Tibial artery (tissue), 4 donors: ENCODE data around the gene DCAF4L1.

Experiments
- DNase-seq, 2 donors: peaks; one replicate each; pipeline ENCODE4 v3.0.0-alpha.2; 2019
- H3K27ac ChIP-seq, 2 donors: fragments of 200-600 bp; sonication (generic) in 1 of 2; 1 replicate in 1 of 2; 2 replicates in 1 of 2; pipeline ENCODE4 v1.5.1; 2018 to 2019; ENCODE audit warnings: mild to moderate bottlenecking in 1 of 2
- H3K27me3 ChIP-seq, 2 donors: fragments of 200-600 bp; sonication (generic) in 1 of 2; one replicate each; pipeline versions ENCODE4 v1.5.1 to v1.6.0; 2016 to 2019
- H3K36me3 ChIP-seq, 3 donors: fragments of 200-600 bp; sonication (generic) in 2 of 3; one replicate each; pipeline ENCODE4 v1.5.1; 2016 to 2019; ENCODE audit warnings: mild to moderate bottlenecking in 2 of 3
- H3K4me1 ChIP-seq, 4 donors: fragments of 200-600 bp; sonication (generic) in 2 of 4; 1 replicate in 3 of 4; 2 replicates in 1 of 4; pipeline ENCODE4 v1.5.1; 2016 to 2019
- H3K4me3 ChIP-seq, 2 donors: fragments of 200-600 bp; sonication (generic) in 1 of 2; 1 replicate in 1 of 2; 2 replicates in 1 of 2; pipeline ENCODE4 v1.5.1; 2018 to 2019; ENCODE audit warnings: mild to moderate bottlenecking in 2 of 2
- H3K9me3 ChIP-seq, 3 donors: fragments of 200-600 bp; sonication (generic) in 1 of 3; one replicate each; pipeline ENCODE4 v1.5.1; 2016 to 2019
- intact Hi-C: fragments of 100-400 bp; cut with DNase I; formaldehyde crosslinking; loops from one replicate; pipeline ENCODE4 v1.15.0; 2023; ENCODE audit warnings: low total_unique reads
- TF ChIP-seq, protein P1 (sequence below), 2 experiments: fragments of 200-600 bp in 1 of 2; fragments of 450-650 bp in 1 of 2; IDR thresholded peaks; one replicate each; pipeline ENCODE4 v1.5.1; 2017 to 2019; ENCODE audit warnings: antibody characterized with exemption in 2 of 2, mild to moderate bottlenecking in 1 of 2, moderate library complexity in 1 of 2

Gene DCAF4L1

DNA sequence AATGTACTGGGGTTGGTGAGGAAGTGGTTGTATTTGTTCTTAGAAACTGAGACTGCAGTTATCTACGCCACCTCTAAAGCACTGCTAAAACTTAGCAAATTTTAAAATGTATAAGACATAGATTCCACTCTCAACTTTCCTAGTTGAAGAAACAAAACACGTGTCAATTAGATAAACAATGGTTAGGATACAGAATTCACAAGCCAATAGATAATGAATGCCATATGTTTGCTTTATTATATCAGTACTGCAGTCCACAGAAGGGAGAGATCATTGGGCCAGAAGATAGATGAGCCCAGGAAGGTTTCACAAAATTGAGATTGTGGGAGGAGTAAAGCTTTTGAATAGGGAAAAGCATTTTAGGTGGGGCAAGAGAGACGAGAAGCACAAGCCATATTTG lies 32.0 kb upstream of the DCAF4L1 start:
- Histone ChIP-seq H3K9me3 (no peaks in the 10 kb centered on the region), H3K4me1 (no peaks in the 10 kb centered on the region), H3K36me3 (peaks cover 24 to 59% (median 46%) of the 10 kb centered on the region in 3 donors), H3K27ac (no peak overlapping the region), H3K4me3 (no peak overlapping the region), H3K27me3 (no peaks in the 10 kb centered on the region)
- TF ChIP-seq, protein P1, sequence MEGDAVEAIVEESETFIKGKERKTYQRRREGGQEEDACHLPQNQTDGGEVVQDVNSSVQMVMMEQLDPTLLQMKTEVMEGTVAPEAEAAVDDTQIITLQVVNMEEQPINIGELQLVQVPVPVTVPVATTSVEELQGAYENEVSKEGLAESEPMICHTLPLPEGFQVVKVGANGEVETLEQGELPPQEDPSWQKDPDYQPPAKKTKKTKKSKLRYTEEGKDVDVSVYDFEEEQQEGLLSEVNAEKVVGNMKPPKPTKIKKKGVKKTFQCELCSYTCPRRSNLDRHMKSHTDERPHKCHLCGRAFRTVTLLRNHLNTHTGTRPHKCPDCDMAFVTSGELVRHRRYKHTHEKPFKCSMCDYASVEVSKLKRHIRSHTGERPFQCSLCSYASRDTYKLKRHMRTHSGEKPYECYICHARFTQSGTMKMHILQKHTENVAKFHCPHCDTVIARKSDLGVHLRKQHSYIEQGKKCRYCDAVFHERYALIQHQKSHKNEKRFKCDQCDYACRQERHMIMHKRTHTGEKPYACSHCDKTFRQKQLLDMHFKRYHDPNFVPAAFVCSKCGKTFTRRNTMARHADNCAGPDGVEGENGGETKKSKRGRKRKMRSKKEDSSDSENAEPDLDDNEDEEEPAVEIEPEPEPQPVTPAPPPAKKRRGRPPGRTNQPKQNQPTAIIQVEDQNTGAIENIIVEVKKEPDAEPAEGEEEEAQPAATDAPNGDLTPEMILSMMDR (IDR thresholded peaks at IDR 0.05) = no peak
- no peak for DNase-seq
- intact Hi-C loops = no loop called here

DNA sequence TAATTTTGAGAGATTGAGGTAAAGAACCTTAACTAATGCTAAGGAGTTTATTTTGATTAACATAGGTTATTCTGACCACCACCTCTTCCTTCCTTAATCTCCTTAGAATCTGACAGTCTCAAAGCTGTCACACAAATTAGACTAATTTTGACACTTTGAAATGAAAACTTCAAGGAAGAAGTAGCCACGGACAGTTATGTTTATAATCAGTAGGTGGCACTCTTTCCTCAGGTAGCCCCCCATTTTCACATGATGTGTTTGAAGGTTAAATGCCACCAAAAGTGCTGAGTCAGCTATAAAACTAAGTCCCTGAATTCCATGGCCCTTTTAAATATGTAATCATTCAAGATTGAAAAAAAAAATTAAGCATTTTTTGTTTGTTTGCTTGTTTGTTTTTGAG lies 23.9 kb upstream of the DCAF4L1 start:
- no peaks in the 10 kb centered on the region for H3K4me1 ChIP-seq
- no peaks in the 10 kb centered on the region for H3K27me3 ChIP-seq
- no peak for DNase-seq
- intact Hi-C loops = no loop called here
- no peak overlapping the region for H3K27ac ChIP-seq
- TF ChIP-seq, protein P1 (IDR thresholded peaks at IDR 0.05) = no peak
- no peaks in the 10 kb centered on the region for H3K9me3 ChIP-seq
- H3K4me3 ChIP-seq = no peak overlapping the region
- peaks cover 10 to 34% (median 18%) of the 10 kb centered on the region in 3 donors for H3K36me3 ChIP-seq

DNA sequence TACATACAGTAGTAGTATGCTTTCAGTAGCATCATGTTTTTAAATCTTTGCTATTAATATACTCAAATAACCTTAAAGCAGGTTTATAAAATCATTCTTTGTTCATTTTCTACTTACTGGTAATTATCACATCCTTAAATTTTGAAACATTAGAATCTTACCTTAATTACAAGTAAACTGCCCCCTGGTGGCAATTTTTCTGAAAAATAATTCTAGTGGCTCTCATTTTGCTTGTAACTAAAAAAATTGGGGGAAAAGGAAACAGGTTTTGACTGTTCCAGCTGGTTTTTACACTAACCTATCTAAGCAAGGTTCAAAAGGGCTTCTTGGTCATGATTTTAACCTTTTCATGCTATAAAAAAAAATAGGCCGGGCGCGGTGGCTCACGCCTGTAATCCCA lies 18.5 kb upstream of the DCAF4L1 start:
- TF ChIP-seq, protein P1 (IDR thresholded peaks at IDR 0.05) = no peak
- H3K27ac ChIP-seq = no peak overlapping the region
- no peaks in the 10 kb centered on the region for H3K4me1 ChIP-seq
- no peaks in the 10 kb centered on the region for H3K27me3 ChIP-seq
- H3K4me3 ChIP-seq = no peak overlapping the region
- no peak for DNase-seq
- H3K36me3 ChIP-seq = no peaks in the 10 kb centered on the region
- intact Hi-C loops = no loop called here
- H3K9me3 ChIP-seq = peaks cover 0 to 2% (median 0%) of the 10 kb centered on the region in 3 donors

DNA sequence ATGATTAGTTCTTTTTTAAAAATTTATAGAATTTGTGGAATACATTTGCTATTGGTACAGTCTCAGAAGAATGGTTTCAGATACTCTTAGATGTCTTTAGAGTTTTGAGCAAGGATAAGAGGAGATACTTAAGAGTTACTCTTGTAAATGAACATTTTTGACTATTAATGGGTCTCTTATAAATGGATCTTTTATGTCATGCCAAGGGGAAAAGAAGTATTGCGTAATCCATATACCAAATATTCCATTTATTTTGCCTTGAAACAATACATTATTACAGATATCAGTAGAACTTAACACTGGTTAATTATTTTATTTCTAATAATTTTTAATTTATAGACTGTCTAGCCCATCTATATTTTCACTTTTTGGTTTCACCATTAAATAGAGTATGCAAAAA lies 17.2 kb upstream of the DCAF4L1 start:
- H3K27ac ChIP-seq = no peak overlapping the region
- TF ChIP-seq, protein P1 (IDR thresholded peaks at IDR 0.05) = no peak
- no peaks in the 10 kb centered on the region for H3K27me3 ChIP-seq
- no peaks in the 10 kb centered on the region for H3K4me1 ChIP-seq
- DNase-seq = no peak
- no peak overlapping the region for H3K4me3 ChIP-seq
- intact Hi-C loops = no loop called here
- H3K9me3 ChIP-seq = peaks cover 0 to 8% (median 5%) of the 10 kb centered on the region in 3 donors
- H3K36me3 ChIP-seq = no peaks in the 10 kb centered on the region

DNA sequence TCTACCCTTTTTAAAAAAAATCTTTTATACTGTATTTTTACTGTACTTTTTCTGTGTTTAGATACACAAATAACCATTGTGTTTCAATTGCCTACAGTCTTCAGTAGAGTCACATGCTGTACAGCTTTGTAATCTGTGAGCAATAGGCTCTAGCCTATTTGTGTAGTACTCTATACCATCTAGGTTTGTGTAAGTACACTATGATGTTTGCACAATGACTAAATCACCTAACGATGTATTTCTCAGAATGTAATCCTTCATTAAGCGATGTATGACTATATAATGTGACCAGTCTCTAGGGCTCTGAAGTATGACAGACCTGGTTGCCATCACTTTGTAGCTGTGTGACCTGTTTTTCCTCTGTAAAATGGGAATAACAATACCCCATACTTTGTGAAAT lies 14.2 kb upstream of the DCAF4L1 start:
- no peak overlapping the region for H3K4me3 ChIP-seq
- TF ChIP-seq, protein P1 (IDR thresholded peaks at IDR 0.05) = no peak
- peaks cover 0 to 8% (median 5%) of the 10 kb centered on the region in 3 donors for H3K9me3 ChIP-seq
- no peak for DNase-seq
- H3K27me3 ChIP-seq = no peaks in the 10 kb centered on the region
- intact Hi-C loops = no loop called here
- H3K36me3 ChIP-seq = no peaks in the 10 kb centered on the region
- H3K4me1 ChIP-seq = no peaks in the 10 kb centered on the region
- no peak overlapping the region for H3K27ac ChIP-seq

DNA sequence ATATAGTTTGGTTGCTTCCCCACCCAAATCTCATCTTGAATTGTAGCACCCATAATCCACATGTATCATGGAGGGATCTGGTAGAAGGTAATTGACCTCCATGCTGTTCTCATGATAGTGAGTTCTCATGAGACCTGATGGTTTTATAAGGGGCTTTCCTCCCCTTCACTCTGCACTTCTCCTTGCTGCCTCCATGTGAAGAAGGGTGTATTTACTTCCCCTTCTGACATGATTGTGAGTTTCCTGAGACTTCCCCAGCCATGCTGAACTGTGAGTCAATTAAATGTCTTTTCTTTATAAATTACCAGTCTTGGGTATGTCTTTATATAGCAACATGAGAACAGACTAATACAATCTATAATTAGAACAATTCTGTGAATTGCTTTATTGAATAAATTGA lies 11.9 kb upstream of the DCAF4L1 start:
- Histone ChIP-seq H3K27ac (no peak overlapping the region), H3K4me1 (no peaks in the 10 kb centered on the region), H3K9me3 (peaks cover 0 to 8% (median 5%) of the 10 kb centered on the region in 3 donors), H3K4me3 (no peak overlapping the region), H3K27me3 (no peaks in the 10 kb centered on the region), H3K36me3 (no peaks in the 10 kb centered on the region)
- TF ChIP-seq, protein P1 (IDR thresholded peaks at IDR 0.05) = no peak
- intact Hi-C loops = no loop called here
- DNase-seq = no peak
